K562 (cell line): ENCODE results near the gene PPP1R14D. TPM values are rescaled to one million over a fixed set of nuclear protein-coding genes. Genes with fewer than 3 reads are reported as not detected.

Source experiments
- ARID4B ChIP-seq: sonication (generic); formaldehyde crosslinking; IDR thresholded peaks from 2 replicates; pipeline ENCODE4 v1.8.0; 2022; ENCODE audit warnings: mild to moderate bottlenecking, missing genetic modification reagents
- ATF6 ChIP-seq: sonication (generic); formaldehyde crosslinking; IDR thresholded peaks from 2 replicates; pipeline ENCODE4 v1.4.0; 2020; ENCODE audit warnings: mild to moderate bottlenecking, missing genetic modification reagents
- CBFA2T3 ChIP-seq: fragments of 450-650 bp; IDR thresholded peaks from 2 replicates; pipeline ENCODE4 v1.6.1; 2017
- ELF4 ChIP-seq: fragments of 450-650 bp; formaldehyde crosslinking; IDR thresholded peaks from 2 replicates; pipeline ENCODE4 v1.4.0; 2022; ENCODE audit warnings: missing genetic modification characterization
- ERF ChIP-seq: fragments of 450-650 bp; formaldehyde crosslinking; IDR thresholded peaks from 2 replicates; pipeline ENCODE4 v1.4.0; 2020; ENCODE audit warnings: mild to moderate bottlenecking, mixed read lengths
- GATA2 ChIP-seq: sonication (generic); formaldehyde crosslinking; IDR thresholded peaks from 2 replicates; pipeline ENCODE4 v1.4.0; 2020; ENCODE audit warnings: mild to moderate bottlenecking, missing genetic modification reagents
- HNRNPH1 ChIP-seq: fragments of 200-400 bp; formaldehyde crosslinking; optimal IDR thresholded peaks from 2 replicates; pipeline ENCODE3; 2017; ENCODE audit warnings: low read depth, mild to moderate bottlenecking, low read length, moderate library complexity
- KLF1 ChIP-seq: fragments of 450-650 bp; IDR thresholded peaks from 2 replicates; pipeline ENCODE4 v1.6.1; 2016; ENCODE audit warnings: missing genetic modification characterization, missing compliant biosample characterization
- MEIS2 ChIP-seq: fragments of 450-650 bp; IDR thresholded peaks from 2 replicates; pipeline ENCODE4 v1.6.1; 2014; ENCODE audit warnings: mild to moderate bottlenecking; ENCODE audit not compliant: partially characterized antibody
- MTA2 ChIP-seq: fragments of 450-650 bp; IDR thresholded peaks from 2 replicates; pipeline ENCODE4 v1.6.1; 2016; ENCODE audit warnings: low read depth
- NCOR1 ChIP-seq: fragments of 450-650 bp; IDR thresholded peaks from 2 replicates; pipeline ENCODE4 v1.6.1; 2016; ENCODE audit warnings: mild to moderate bottlenecking, moderate library complexity
- PTTG1 ChIP-seq: fragments of 450-650 bp; IDR thresholded peaks from 2 replicates; pipeline ENCODE4 v1.6.1; 2016; ENCODE audit warnings: low read depth, mild to moderate bottlenecking, missing genetic modification characterization, missing compliant biosample characterization
- RHOXF2B ChIP-seq: fragments of 250-450 bp; sonication (Bioruptor Pico); conservative IDR thresholded peaks from 2 replicates; pipeline ENCODE4 v1.5.1; 2021
- SOX6 ChIP-seq: fragments of 450-650 bp; IDR thresholded peaks from 2 replicates; pipeline ENCODE4 v1.6.1; 2014; ENCODE audit warnings: mild to moderate bottlenecking
- TCF3 ChIP-seq: sonication (generic); formaldehyde crosslinking; IDR thresholded peaks from 2 replicates; pipeline ENCODE4 v1.4.0; 2020; ENCODE audit warnings: mild to moderate bottlenecking, missing genetic modification reagents
- ZNF253 ChIP-seq: fragments of 250-450 bp; sonication (Bioruptor Pico); conservative IDR thresholded peaks from 2 replicates; pipeline ENCODE4 v1.6.1; 2021; ENCODE audit warnings: mild to moderate bottlenecking
- ZNF277 ChIP-seq: fragments of 250-450 bp; sonication (Bioruptor Pico); IDR thresholded peaks from 2 replicates; pipeline ENCODE4 v1.8.0; 2022; ENCODE audit warnings: inconsistent platforms, mild to moderate bottlenecking, moderate library complexity, borderline replicate concordance
- ZNF592 ChIP-seq: fragments of 450-650 bp; IDR thresholded peaks from 2 replicates; pipeline ENCODE4 v1.6.1; 2017; ENCODE audit warnings: antibody characterized with exemption, mild to moderate bottlenecking
- ZNF717 ChIP-seq: fragments of 250-450 bp; sonication (Bioruptor Pico); IDR thresholded peaks from 2 replicates; pipeline ENCODE4 v1.5.0; 2021
- ZNF77 ChIP-seq: fragments of 250-450 bp; sonication (Bioruptor Pico); IDR thresholded peaks from 2 replicates; pipeline ENCODE4 v1.5.0; 2020
- polyA plus RNA-seq, 8 experiments: library from polyadenylated mRNA; depleted of rRNA in 4 of 8; stranded (reverse) in 5 of 8; unstranded in 3 of 8; fragments of >200 nt; fragmentation: Nextera tagmentation in 2 of 8; fragmentation: Illumina TruSeq in 1 of 8; extraction: Ambion mirVana in 2 of 8; extraction: Trizol in 1 of 8; gene quantifications; 2 replicates each; pipeline versions ENCODE4 v1.2.1 to v1.2.3, GENCODE V29; 2011 to 2014; ENCODE audit warnings: inconsistent platforms in 1 of 8, missing spikeins in 1 of 8
- total RNA-seq, 7 experiments: library from RNA; depleted of rRNA in 6 of 7; stranded (reverse); fragments of >200 nt in 6 of 7; fragmentation: Illumina TruSeq in 2 of 7; extraction: Trizol in 2 of 7; gene quantifications; 2 replicates each; pipeline versions ENCODE4 v1.2.1 to v1.2.3, GENCODE V29; 2011 to 2021; ENCODE audit warnings: low replicate concordance in 1 of 7

Gene PPP1R14D
- total and polyA plus RNA-seq, 9 of the 15 experiments (the other 6 are each of a cell fraction or from before 2014, with no cell fraction given) = 0.11 to 0.18 TPM; not detected in 7

- TF ChIP-seq ARID4B (CRISPR knock-in tag) (no peak), CBFA2T3 (peak; percentile 38; the same call in 1 of the 2 replicates), ERF (CRISPR knock-in tag) (no peak), MTA2 (peak; percentile 66), PTTG1 (tag) (no peak), GATA2 (no peak), SOX6 (peak; percentile 76), ZNF592 (no peak), RHOXF2B (CRISPR knock-in tag) (no peak), ZNF717 (CRISPR knock-in tag) (no peak), HNRNPH1 (no peak), ZNF253 (CRISPR knock-in tag) (no peak), TCF3 (CRISPR knock-in tag) (peak; percentile 64), MEIS2 (peak; percentile 27), ELF4 (CRISPR knock-in tag) (no peak), NCOR1 (no peak), ZNF77 (no peak), ATF6 (CRISPR knock-in tag) (no peak), ZNF277 (CRISPR knock-in tag) (no peak), KLF1 (tag) (no peak)
These were observed 2.4 kb upstream of the PPP1R14D start (continued) for GRCh38 chr15:40830884-40831283.
